Smooth muscle cell of the pulmonary artery (primary cell): ENCODE data around the gene HIGD2B. TPM values are rescaled to one million over a fixed set of nuclear protein-coding genes. Genes with fewer than 3 reads are reported as not detected.

ENCODE experiments used
- total RNA-seq: library from RNA; depleted of rRNA; stranded (reverse); fragments of >200 nt; gene quantifications from 2 replicates; pipeline ENCODE4 v1.2.3, GENCODE V29; 2014

The HIGD2B gene, protein sequence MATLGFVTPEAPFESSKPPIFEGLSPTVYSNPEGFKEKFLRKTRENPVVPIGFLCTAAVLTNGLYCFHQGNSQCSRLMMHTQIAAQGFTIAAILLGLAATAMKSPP
- total RNA-seq: 0.10 TPM in 1 of 2 replicates, not detected in the other

GRCh38 chr15:72685925-72686794 lies at the start of gene HIGD2B, which contains the start of gene BBS4:
Gene HIGD2B, minus strand, starts transcription at chr15:72686182. Its CDS starts 9,808 bp downstream, at chr15:72676374.
Gene BBS4, plus strand, starts transcription at chr15:72686207. Its CDS starts 21 bp downstream, at chr15:72686228.

GRCh38 chr15:72654397-72654796 lies 31.6 kb downstream of the HIGD2B start, which contains the start of gene GOLGA6B:
Gene GOLGA6B, plus strand, starts transcription at chr15:72654697. Its CDS starts 41 bp downstream, at chr15:72654738.

Other genes with a start within 250 kb of the HIGD2B start
- gene ARIH1, start 211.9 kb downstream of the HIGD2B start, total RNA-seq: 72.7 and 81.4 TPM in 2 replicates
- not detected in 2 replicates for gene GOLGA6B, start 31.5 kb downstream of the HIGD2B start, total RNA-seq
- gene BBS4, start within 50 bp of the HIGD2B start, total RNA-seq: 18.8 and 19.2 TPM in 2 replicates
- 69.8 and 70.4 TPM in 2 replicates for gene ADPGK, start 97.6 kb upstream of the HIGD2B start, total RNA-seq